NCI-H1417 treated with DMSO at 0.1 percent for 48 hours (cell line): ENCODE data around the gene ATP1A2.

Experiments used
- DNase-seq: peaks from one replicate; lab custom pipeline; 2025; lab: John Stamatoyannopoulos, UW

ATP1A2 gene

DNA sequence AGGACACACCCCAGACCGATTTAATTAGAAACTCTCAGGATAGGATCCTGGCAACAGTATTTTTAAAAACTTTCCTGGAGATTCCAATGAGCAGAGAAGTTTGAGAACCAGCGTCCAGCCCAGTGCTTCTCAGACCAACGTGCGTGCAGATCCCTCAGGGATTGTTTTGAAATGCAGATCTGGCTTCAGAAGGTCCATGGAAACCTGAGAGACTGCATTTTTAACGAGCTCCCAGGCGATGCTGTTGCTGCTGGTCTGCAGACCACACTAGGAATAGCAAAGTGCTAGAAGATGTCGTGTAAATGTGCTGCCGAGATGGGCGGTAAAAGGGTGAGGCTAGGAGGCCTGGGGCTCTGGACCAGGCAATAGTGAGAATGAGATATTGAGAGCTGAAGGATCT is 56.4 kb downstream of the ATP1A2 start:
- no peak for DNase-seq

DNA sequence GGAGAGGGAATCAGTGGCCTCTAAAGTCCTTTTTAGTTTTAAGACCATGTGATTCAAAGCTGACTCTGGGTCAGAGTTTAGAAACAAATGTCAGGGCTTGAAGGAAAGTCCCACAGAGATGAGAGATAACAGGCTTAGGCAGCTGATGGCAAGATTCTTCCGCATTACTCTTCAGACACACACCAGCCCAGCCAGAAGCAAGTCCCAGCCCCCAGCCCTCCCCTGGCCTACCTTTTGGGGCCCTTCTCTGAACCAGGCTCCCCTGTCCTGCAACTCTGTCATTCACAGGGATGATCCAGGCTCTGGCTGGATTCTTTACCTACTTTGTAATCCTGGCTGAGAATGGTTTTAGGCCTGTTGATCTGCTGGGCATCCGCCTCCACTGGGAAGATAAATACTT is 61.7 kb downstream of the ATP1A2 start:
- DNase-seq: no peak

- no peak for DNase-seq
Observed at GRCh38 chr1:160177667-160178066, 62.1 kb downstream of the ATP1A2 start.

GRCh38 chr1:160178731-160179130 is 63.2 kb downstream of the ATP1A2 start:
- no peak for DNase-seq

- no peak for DNase-seq
Observed at GRCh38 chr1:160179336-160179735, 63.8 kb downstream of the ATP1A2 start.

DNA sequence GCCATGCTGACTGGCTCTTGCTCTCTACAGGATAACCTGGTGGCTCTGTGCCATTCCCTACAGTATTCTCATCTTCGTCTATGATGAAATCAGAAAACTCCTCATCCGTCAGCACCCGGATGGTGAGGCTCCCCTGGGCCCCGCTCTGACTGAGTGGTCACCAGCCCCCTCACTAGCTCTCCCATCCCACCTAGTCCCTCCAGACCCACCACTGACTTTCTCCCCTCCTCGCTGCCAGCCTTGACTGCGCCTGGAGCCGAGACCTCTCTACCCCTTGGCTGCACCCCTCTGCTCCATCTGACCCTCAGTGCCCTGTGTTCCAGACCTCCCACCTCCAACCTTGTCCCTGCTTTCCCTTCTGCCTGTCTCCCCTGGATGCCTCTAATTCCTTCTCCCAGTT is 70.7 kb downstream of the ATP1A2 start:
- DNase-seq: no peak

DNA sequence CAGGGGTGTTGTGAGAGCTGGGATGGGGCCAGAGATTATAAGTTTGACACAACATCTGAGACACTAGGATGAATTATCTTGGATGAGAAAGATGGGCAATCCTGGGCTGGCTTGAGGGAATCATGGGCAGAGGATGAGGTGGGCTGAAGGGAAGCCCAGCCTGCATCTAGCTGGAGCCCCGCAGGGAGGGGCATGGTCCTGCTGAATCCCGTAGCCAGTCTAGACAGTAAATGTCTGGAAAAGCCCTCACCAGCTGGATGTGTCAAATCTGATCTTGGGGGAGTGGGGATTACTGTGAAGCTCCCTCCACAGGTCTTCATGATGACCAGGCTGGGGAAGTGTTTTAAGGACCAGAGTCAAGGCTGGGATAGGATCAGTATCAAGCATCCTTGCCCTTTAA is 71.2 kb downstream of the ATP1A2 start:
- DNase-seq: no peak

GRCh38 chr1:160187407-160187806 is 71.8 kb downstream of the ATP1A2 start:
- DNase-seq: no peak

GRCh38 chr1:160188341-160188740 is 72.8 kb downstream of the ATP1A2 start:
- no peak for DNase-seq

- no peak for DNase-seq
Observed at GRCh38 chr1:160189649-160190625, 74.4 kb downstream of the ATP1A2 start, which contains the start of gene CASQ1. Gene CASQ1 (plus strand): TSS chr1:160190575. CDS start chr1:160190752, 177 bp downstream.

DNA sequence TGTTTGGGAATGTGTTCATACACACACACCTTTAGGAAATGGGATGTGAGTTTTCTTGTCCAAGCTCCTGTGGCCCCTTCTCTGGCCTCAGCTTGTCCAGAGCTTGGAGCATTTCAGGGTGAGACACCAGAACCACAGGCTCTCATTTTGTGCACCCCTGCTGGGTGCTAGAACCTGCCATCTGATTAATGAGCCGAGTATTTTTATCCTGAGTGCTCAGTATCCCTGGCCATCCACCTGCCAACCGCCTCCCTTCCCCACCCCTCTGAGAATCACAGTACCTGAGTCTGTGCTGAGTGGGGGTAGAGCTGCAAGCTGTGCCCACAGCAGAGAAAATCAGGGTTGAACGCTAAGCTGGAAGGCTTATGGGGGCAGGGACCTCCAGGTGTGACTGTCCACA is 76.2 kb downstream of the ATP1A2 start:
- DNase-seq: no peak

GRCh38 chr1:160192234-160192633 is 76.7 kb downstream of the ATP1A2 start:
- no peak for DNase-seq
